ENCODE data around the gene TAS2R8.

The TAS2R8 gene

GRCh38 chr12:10851243-10851858 lies 44.3 kb upstream of the TAS2R8 start:
- no peaks in the 10 kb centered on the region for H3K79me2 ChIP-seq (ENCODE audit: insufficient read depth, low read length)
- H3F3A ChIP-seq (ENCODE audit: insufficient read depth) = no peaks in the 10 kb centered on the region
- H4K20me1 ChIP-seq (ENCODE audit: low read depth, low read length) = no peaks in the 10 kb centered on the region
- no peaks in the 10 kb centered on the region for H3K36me3 ChIP-seq (ENCODE audit: low read length)
- no peak overlapping the region for H3K4me3 ChIP-seq (ENCODE audit: insufficient read depth, low read length, poor library complexity, severe bottlenecking)
- no peak for TF ChIP-seq EZH2phosphoT487 (conservative IDR thresholded peaks at IDR 0.05; ENCODE audit: low read length)
- TF ChIP-seq, protein P1, sequence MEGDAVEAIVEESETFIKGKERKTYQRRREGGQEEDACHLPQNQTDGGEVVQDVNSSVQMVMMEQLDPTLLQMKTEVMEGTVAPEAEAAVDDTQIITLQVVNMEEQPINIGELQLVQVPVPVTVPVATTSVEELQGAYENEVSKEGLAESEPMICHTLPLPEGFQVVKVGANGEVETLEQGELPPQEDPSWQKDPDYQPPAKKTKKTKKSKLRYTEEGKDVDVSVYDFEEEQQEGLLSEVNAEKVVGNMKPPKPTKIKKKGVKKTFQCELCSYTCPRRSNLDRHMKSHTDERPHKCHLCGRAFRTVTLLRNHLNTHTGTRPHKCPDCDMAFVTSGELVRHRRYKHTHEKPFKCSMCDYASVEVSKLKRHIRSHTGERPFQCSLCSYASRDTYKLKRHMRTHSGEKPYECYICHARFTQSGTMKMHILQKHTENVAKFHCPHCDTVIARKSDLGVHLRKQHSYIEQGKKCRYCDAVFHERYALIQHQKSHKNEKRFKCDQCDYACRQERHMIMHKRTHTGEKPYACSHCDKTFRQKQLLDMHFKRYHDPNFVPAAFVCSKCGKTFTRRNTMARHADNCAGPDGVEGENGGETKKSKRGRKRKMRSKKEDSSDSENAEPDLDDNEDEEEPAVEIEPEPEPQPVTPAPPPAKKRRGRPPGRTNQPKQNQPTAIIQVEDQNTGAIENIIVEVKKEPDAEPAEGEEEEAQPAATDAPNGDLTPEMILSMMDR (IDR thresholded peaks at IDR 0.05; ENCODE audit: insufficient read depth, low read length, poor library complexity, severe bottlenecking) = no peak
- H3K27ac ChIP-seq (ENCODE audit: low read depth, low read length) = no peak overlapping the region
- no peaks in the 10 kb centered on the region for H3K9me2 ChIP-seq (replicated peaks; ENCODE audit: insufficient read depth, low read length)
- no peak overlapping the region for H3K4me2 ChIP-seq (ENCODE audit: low read depth, low read length, poor library complexity, severe bottlenecking)
- no peak overlapping the region for H2AFZ ChIP-seq (ENCODE audit: low read depth, low read length, severe bottlenecking)
- no peak overlapping the region for H3K9ac ChIP-seq (ENCODE audit: low read length)
- no peaks in the 10 kb centered on the region for H3K9me3 ChIP-seq (ENCODE audit: insufficient read depth, low read length)
- no peaks in the 10 kb centered on the region for H3K27me3 ChIP-seq (ENCODE audit: low read length)

DNA sequence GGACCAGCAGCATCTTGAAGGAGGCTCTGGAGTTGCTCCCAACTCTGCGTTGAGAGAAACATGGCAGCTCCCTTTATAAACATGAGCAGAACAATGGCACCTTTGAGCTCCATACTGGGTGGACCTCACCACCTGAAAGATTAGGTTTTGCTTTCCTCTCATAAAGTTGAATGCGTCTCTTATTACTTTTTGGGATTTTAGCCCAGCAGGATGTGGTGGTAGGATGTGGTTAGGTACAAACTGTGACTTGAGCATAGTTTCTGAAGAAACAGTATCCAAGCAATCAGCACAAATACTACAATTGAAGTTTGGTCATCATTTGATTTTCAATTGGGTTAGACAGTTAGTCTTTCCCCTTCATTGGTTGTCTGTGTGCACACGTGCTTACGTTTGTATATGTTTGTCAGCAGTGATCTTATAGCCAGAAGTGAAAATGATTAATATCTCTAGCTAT lies 42.4 kb upstream of the TAS2R8 start, which contains the start of gene PRR4:
Gene PRR4, minus strand, starts transcription at position 51 of the 454 bp plus-strand sequence. Its CDS starts 38 bp downstream, at position 13.
- H3K27ac ChIP-seq (ENCODE audit: low read depth, low read length) = no peak within 1 kb of the TSS
- no peaks in the 10 kb centered on the region for H3K9me2 ChIP-seq (replicated peaks; ENCODE audit: insufficient read depth, low read length)
- no peak within 1 kb of the TSS for H2AFZ ChIP-seq (ENCODE audit: low read depth, low read length, severe bottlenecking)
- H3K36me3 ChIP-seq (ENCODE audit: low read length) = no peaks in the 10 kb centered on the region
- H4K20me1 ChIP-seq (ENCODE audit: low read depth, low read length) = no peaks in the 10 kb centered on the region
- no peak within 1 kb of the TSS for H3K4me3 ChIP-seq (ENCODE audit: insufficient read depth, low read length, poor library complexity, severe bottlenecking)
- no peaks in the 10 kb centered on the region for H3K9me3 ChIP-seq (ENCODE audit: insufficient read depth, low read length)
- no peak within 1 kb of the TSS for H3K9ac ChIP-seq (ENCODE audit: low read length)
- no peak for TF ChIP-seq EZH2phosphoT487 (conservative IDR thresholded peaks at IDR 0.05; ENCODE audit: low read length)
- TF ChIP-seq, protein P1 (IDR thresholded peaks at IDR 0.05; ENCODE audit: insufficient read depth, low read length, poor library complexity, severe bottlenecking) = no peak
- no peak within 1 kb of the TSS for H3K4me2 ChIP-seq (ENCODE audit: low read depth, low read length, poor library complexity, severe bottlenecking)
- no peaks in the 10 kb centered on the region for H3K79me2 ChIP-seq (ENCODE audit: insufficient read depth, low read length)
- no peaks in the 10 kb centered on the region for H3F3A ChIP-seq (ENCODE audit: insufficient read depth)
- H3K27me3 ChIP-seq (ENCODE audit: low read length) = no peaks in the 10 kb centered on the region

DNA sequence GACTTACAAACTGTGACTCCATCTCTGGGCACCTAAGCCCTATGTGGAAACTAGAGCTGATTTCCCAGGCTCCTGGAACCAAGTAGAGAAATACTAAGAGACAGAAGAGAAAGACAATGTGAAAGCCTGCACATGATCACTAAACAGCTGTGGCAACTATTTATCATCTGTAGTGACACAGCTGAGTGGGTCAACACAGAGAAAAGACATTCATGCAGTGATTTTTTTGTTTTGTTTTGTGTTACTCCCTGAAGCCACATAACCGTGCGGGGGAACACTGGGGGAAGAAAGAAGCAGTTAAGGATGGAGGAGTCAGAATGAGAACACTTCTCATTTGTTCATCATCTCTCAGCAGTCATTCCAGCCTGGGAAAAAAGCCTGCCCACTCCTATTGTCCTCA lies 40.7 kb upstream of the TAS2R8 start:
- Histone ChIP-seq H3K27ac (ENCODE audit: low read depth, low read length) (no peak overlapping the region), H3K9ac (ENCODE audit: low read length) (no peak overlapping the region), H3K4me3 (ENCODE audit: insufficient read depth, low read length, poor library complexity, severe bottlenecking) (no peak overlapping the region), H3F3A (ENCODE audit: insufficient read depth) (no peaks in the 10 kb centered on the region), H3K27me3 (ENCODE audit: low read length) (no peaks in the 10 kb centered on the region), H3K9me3 (ENCODE audit: insufficient read depth, low read length) (no peaks in the 10 kb centered on the region), H2AFZ (ENCODE audit: low read depth, low read length, severe bottlenecking) (no peak overlapping the region), H3K9me2 (replicated peaks; ENCODE audit: insufficient read depth, low read length) (no peaks in the 10 kb centered on the region), H4K20me1 (ENCODE audit: low read depth, low read length) (no peaks in the 10 kb centered on the region), H3K4me2 (ENCODE audit: low read depth, low read length, poor library complexity, severe bottlenecking) (no peak overlapping the region), H3K79me2 (ENCODE audit: insufficient read depth, low read length) (no peaks in the 10 kb centered on the region), H3K36me3 (ENCODE audit: low read length) (no peaks in the 10 kb centered on the region)
- no peak for TF ChIP-seq EZH2phosphoT487 (conservative IDR thresholded peaks at IDR 0.05; ENCODE audit: low read length)
- TF ChIP-seq, protein P1 (IDR thresholded peaks at IDR 0.05; ENCODE audit: insufficient read depth, low read length, poor library complexity, severe bottlenecking) = no peak

All from SU-DHL-6 (cell line).